ENCODE measurements around the gene MMP7.

The MMP7 gene

DNA sequence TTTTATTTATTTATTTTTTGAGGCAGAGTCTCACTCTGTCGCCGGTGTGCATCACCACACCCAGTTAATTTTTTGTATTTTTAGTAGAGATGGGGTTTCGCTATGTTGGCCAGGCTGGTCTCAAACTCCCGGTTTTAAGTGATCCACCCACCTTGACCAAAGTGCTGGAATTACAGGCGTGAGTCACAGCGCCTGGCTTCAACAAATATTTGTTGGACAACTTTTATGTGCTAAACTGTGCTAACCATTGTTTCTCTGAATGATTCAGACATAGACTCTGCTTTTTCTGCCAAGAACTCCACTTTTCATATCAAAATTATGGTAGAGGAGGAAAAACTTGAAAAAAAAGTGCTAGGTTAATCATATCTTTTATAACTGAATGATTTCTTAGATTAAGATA lies 36.3 kb downstream of the MMP7 start:
- no peak for DNase-seq (ENCODE audit: low spot score)

DNA sequence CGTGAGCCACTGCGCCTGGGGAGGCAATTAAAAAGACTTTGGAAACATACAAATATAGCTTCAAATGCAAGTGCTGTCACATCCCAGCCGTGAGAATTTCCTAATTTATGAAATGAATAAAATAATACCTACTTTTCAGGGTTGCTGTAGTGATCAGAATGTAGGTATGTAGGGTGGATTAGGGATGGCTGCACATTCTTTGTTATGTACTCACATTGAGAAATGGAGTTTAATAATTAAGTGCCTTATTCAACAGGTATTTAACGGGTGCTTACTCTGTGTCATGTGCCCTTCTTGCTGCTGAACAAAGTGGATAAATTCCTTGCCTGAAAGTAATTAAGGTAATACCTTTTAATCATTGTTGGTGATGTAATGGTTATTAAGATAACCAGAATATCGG lies 37.0 kb downstream of the MMP7 start:
- DNase-seq (ENCODE audit: low spot score): no peak

DNA sequence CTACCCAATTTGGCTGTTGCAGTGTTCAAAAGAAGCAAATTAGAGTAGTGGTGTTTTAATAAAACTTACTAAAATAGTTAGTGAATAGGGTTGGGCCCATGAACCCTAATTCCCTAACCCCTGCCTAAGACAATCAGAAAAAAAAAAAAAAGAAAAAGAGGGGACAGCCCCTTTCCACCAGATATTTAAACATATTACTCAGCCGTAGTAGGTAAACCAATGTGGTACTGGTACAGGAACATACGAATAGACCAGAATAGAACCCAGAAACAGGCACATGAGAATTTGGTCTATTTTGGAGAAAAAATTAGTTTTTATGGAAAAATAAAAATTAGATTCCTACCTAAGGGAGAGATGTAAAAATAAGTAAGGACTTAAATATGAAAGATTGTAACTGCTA lies 38.6 kb downstream of the MMP7 start:
- DNase-seq (ENCODE audit: low spot score): no peak

DNA sequence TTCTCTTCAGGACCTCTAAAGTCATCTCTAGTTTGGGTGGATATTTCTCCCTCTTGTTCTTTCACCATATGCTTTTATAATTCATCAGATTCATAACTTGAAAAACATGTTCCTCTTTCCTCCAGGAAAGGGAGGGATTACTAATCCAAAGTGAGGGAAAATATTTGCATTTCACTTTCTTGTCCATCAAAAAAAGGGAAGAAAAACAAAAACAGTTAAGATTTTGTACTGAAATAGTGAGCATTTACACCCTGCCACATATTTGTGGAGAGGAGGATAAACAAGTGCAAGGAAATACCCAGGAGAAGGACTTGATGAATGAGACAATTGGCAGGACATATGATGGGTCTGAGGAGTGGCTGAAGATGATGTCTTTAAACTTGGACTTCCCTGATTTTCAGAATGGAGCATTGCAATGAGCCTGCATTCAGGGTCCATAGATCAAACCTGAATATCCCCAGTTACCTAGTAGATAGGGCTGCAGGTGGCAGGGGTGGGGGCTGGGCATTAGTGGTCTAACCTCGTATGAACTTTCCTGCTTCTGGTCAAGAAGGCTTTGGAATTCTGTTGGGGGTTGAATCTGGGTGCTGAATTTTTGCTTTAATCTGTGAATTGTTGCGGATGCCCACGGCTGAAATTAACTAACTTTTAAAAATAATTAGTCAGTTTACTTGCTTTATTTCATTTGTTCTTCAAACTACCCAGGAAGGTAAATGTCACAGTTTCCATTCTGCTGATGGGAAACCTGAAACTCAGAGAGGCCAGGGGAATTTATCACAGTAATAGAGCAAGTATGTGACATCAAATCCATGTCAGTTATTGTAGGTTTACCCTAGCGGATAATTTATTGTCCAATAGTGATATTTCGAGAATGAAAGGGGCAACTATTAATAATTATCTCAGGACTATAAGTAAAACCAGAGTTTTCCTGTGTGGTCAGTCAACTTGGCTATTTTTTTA lies 41.1 kb downstream of the MMP7 start:
- DNase-seq (ENCODE audit: low spot score): no peak

DNA sequence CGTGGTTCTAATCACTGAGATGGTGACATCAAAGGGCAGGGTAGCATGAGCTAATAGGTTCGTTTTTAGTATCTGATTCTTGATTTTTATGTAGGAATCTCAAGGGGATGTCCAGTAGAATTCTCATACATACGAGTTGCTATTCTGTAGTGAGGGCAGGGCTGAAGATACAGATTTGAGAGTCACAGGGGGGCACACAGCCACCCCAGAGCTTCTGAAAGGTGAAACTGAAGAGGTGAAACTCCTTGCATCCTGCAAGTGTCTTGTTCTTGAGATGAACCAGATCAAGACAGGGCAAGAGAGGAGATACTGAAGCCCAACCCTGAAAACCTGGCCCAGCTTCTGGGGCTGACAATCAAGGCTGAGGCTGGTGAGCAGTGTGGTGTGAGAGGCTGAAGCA lies 42.3 kb downstream of the MMP7 start:
- DNase-seq (ENCODE audit: low spot score): no peak

DNA sequence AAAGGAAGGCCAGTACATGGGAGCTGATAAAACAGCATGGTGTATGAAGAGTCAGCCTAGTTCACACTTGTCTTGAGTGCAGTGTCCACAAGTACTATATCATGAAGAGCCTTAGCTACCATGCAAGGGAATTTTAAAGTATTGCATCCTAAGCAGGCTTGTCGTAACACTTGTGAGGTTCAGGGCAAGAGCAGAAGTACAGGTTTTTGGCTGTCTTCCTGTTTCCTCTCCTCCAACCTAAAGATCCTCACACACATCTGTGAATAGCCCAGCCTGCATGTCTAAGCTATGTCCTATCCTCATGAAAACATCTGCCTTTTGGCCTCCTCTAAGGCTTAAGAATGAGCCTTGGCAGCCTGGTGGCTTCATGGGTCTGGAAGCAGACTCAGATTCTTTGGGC lies 43.3 kb downstream of the MMP7 start:
- DNase-seq (ENCODE audit: low spot score): no peak

DNA sequence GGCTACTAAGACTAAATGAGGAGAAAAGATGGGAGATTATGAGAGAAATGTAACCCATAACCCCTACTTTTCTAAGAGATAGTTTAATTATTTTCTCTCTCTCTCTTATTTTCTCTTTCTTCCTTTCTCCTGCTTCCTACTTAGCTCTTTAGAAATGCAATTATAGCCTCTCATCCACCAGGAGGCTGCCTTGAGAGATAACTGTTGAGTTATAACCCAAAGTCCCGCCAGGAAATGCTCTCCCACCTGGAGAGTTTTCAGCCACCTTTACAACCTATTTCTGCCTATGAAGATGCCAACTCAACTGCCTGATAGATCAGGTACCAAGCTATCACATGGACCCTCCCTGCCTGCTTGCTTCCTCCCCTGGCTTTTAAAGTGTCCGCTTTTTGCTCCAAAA lies 44.0 kb downstream of the MMP7 start:
- DNase-seq (ENCODE audit: low spot score): no peak

DNA sequence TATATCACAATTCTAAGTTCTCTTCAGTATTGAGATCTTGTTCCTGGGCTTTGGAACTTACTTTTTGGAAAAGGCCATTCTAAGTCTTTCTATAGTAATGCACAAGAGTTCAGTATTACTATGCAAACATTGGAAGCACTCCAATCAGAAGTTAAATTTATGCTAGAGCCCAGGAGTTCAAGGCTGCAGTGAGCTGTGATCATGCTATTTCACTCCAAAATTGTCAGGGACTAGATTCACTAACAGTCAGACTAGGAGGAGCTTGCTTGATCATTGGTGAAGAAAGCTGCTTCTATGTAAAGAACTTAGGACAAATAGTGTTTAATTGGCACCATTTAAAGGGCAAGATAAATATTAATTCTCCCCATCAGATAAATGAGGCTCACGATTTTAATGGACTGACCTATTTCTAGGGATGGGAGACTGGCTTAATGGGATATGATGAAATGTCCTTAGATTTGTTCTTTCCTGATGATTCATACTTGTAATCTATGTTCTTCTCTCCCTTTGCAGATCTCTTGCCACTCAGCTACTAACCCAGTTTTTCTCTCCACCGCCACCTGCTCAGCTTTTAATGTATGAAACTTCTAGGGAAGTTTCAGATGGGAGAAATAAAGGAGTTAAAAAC lies 45.3 kb downstream of the MMP7 start:
- DNase-seq (ENCODE audit: low spot score): no peak

DNA sequence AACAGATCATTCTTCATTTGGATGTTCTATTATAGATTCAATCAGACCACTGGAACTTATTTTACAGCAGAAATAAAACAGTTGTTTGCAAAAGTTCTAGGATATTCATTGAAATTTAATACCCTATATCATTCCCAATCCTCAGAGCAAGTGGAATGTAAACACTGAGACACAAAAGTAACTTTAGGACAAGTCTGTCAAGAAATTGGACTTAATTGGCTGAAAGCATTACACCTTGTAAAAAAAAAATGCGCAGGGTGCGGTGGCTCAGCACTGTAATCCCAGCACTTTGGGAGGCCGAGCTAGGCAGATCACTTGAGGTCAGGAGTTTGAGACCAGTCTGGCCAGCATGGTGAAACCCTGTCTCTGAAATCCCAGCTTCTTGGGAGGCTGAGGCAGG lies 48.1 kb downstream of the MMP7 start:
- no peak for DNase-seq (ENCODE audit: low spot score)

DNA sequence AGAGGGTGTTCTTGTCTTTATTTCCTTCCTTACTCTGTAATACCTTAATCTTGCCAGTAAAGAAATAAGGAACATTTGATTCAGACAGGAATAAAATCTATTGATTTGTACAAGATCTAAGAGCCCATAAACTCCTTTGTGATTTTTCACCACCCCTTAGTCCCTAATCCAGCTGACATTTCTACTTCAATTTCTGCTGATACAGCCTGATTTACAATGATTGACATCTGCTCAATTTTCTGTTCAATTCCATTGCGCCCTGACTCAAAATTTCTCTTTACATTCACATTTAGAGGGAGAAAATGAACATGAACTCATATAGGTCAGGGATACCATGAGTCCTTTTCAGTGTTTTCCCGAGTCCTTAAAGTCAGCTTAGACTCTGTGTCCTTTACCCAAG lies 50.8 kb downstream of the MMP7 start:
- DNase-seq (ENCODE audit: low spot score): no peak

DNA sequence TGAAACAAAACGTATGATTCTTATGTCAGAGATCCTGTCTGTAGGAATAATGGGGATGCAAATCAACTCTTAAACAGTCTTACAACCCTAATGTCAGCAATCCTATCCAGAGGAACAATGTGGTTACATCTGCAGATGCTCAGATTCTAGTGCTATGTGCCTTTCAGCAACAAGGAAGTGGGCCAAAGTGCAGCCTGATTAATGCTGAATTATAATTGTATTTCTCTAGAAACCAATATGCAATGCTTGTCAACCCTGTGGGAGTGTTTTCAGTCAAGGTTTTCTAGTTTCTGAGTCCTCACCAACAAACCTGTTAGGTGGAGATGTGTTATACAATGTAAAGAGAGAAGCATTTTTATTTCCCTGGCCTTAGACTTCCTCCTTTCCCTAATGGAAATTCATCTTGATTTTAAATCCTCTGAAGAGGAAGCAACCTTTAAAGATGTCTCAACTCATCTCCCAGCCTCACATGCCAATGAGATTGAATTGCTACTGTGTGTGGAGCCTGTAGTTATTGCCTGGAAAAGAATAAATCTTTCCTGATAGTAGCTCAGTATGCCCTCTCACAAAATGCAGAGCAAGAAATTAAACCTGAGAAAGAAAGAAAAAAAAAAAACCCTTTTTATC lies 51.8 kb downstream of the MMP7 start:
- no peak for DNase-seq (ENCODE audit: low spot score)

DNA sequence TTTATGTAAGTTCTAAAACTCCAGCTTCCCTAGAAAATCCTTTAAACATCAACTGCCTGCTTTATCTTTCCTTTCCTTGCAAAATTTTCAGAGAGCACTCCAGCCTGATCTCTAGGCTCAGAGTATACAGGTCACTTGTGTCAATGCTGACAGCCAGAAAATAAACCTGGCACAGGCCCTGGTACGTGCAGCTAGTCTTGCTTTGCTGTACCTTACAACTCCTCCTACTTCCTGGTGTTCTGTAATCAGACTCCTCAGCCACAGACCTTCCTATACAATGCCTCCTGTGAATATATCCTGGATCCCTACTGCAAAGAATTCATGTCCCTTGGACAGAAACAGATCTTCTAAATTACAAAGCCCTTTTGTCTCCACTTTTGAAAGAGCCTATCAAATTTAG lies 53.7 kb downstream of the MMP7 start:
- peak; percentile 72 for DNase-seq (ENCODE audit: low spot score)

DNA sequence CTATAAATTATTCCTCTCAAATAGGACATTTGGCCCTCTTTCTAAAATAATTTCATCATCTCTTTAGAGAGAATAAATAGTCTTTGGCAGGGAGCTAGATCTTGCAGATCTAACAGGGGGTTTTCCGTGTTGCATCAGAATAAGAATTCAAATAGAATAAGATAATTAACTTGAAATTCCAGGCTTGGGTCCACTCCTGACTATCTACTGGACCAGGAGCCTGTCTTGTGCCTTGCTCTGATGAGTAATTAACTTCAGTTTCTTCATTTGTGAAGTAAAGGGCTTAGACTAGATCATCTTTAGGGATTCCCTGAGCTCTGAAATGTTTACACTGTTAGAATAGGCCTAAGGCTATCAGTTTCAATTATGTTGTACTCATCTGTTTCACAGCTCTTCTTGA lies 54.5 kb downstream of the MMP7 start:
- DNase-seq (ENCODE audit: low spot score): no peak

DNA sequence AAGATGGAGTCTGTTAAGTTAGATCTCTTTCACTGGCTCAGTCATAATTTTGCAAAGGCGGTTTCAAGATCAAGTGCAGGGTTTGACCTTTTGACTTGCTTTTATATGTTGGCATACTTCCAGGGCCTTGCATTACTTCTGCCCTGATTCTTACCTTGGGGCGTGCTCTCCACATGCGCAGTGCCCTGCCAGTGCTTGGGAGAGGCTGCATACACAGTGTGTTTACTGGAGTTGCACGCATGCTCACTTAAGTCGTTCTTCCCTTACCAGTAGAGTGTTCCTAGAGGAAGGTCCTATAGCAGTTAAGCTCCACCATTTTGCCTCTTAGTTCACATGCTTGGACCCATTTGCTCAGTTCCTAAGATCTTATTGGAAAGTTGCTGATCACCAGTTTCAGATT lies 57.0 kb downstream of the MMP7 start:
- no peak for DNase-seq (ENCODE audit: low spot score)

DNA sequence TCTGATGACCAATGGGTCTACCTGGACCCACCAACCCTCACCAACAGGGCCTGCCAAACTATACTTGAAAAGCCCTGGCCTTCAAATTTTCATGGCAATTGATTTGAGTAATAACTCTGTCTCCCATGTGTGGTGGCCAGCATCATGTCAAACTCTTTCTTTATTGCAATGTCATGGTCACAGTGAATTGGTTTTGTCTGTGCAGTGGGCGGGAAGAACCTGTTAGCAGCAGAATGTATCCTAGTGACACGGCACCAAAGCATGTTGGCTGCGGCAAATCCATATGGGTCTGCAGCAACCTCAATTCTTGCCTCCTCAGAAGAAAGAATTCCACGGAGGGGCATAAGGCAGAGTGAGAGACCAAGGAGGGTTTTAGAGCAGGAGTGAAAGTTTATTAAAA lies 58.4 kb downstream of the MMP7 start:
- DNase-seq (ENCODE audit: low spot score): no peak

DNA sequence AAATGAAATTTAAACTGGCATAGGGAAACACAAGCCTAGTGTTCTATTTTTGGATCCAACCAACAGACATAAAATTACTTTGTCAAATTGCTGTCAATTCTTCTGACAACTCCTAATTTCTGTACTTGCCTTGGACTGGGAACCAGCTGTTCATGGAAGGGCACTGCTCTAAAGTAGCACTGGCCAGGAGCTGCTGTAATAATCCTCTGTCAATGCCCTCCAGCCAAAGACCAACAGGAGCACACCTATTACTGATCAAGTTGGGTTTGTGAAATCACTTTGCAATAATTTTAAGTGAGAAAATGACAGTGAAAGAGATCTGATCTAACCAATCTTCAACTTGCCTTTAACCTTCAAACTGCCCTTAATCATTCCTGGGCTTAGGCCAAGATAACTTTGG lies 59.1 kb downstream of the MMP7 start:
- no peak for DNase-seq (ENCODE audit: low spot score)
